Activated CD4-positive, alpha-beta memory T cell treated with anti-CD3 and anti-CD28 coated beads for 36 hours (primary cell): ENCODE measurements around the gene KCTD21. TPM values are rescaled to one million over a fixed set of nuclear protein-coding genes. Genes with fewer than 3 reads are reported as not detected.
"Not testable (repeated sequence)": the region's sequence is repeated elsewhere in the genome, so short reads cannot be mapped to it uniquely, and the experiment has no call there.

Experiments
- CTCF ChIA-PET: fragments of 350-600 bp; sonication (Branson Sonifier 250); formaldehyde crosslinking; loops from one replicate; lab custom pipeline; 2021; ENCODE audit warnings: antibody characterized with exemption, inconsistent platforms; lab: Charles Lee
- POLR2A ChIA-PET: fragments of 350-600 bp; sonication (Branson Sonifier 250); formaldehyde crosslinking; loops from one replicate; lab custom pipeline; 2021; ENCODE audit warnings: antibody characterized with exemption; lab: Charles Lee
- DNase-seq: peaks from one replicate; pipeline ENCODE4 v3.0.0-alpha.2; 2020
- H3K27ac Mint-ChIP-seq: one replicate; pipeline ENCODE4 v1.8.0; 2021; ENCODE audit warnings: mixed read lengths
- H3K27me3 Mint-ChIP-seq: one replicate; pipeline ENCODE4 v1.8.0; 2021; ENCODE audit warnings: mixed read lengths
- H3K36me3 Mint-ChIP-seq: one replicate; pipeline ENCODE4 v1.8.0; 2021; ENCODE audit warnings: mixed read lengths
- H3K4me1 Mint-ChIP-seq: one replicate; pipeline ENCODE4 v1.8.0; 2021; ENCODE audit warnings: low read depth, mixed read lengths
- H3K4me3 Mint-ChIP-seq: one replicate; pipeline ENCODE4 v1.8.0; 2021; ENCODE audit warnings: mild to moderate bottlenecking, mixed read lengths
- H3K9me3 Mint-ChIP-seq: one replicate; pipeline ENCODE4 v1.8.0; 2021; ENCODE audit warnings: mixed read lengths
- intact Hi-C: fragments of 100-400 bp; cut with micrococcal nuclease; formaldehyde crosslinking; loops from one replicate; pipeline ENCODE4 v1.15.1; 2023
- total RNA-seq, 2 experiments: library from RNA; stranded (reverse); gene quantifications; one replicate each; pipeline ENCODE4 v1.2.3, GENCODE V29; 2021

Gene KCTD21, protein sequence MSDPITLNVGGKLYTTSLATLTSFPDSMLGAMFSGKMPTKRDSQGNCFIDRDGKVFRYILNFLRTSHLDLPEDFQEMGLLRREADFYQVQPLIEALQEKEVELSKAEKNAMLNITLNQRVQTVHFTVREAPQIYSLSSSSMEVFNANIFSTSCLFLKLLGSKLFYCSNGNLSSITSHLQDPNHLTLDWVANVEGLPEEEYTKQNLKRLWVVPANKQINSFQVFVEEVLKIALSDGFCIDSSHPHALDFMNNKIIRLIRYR
- 1 to 10 TPM; 7.9 to 8.8 TPM for total RNA-seq

DNA sequence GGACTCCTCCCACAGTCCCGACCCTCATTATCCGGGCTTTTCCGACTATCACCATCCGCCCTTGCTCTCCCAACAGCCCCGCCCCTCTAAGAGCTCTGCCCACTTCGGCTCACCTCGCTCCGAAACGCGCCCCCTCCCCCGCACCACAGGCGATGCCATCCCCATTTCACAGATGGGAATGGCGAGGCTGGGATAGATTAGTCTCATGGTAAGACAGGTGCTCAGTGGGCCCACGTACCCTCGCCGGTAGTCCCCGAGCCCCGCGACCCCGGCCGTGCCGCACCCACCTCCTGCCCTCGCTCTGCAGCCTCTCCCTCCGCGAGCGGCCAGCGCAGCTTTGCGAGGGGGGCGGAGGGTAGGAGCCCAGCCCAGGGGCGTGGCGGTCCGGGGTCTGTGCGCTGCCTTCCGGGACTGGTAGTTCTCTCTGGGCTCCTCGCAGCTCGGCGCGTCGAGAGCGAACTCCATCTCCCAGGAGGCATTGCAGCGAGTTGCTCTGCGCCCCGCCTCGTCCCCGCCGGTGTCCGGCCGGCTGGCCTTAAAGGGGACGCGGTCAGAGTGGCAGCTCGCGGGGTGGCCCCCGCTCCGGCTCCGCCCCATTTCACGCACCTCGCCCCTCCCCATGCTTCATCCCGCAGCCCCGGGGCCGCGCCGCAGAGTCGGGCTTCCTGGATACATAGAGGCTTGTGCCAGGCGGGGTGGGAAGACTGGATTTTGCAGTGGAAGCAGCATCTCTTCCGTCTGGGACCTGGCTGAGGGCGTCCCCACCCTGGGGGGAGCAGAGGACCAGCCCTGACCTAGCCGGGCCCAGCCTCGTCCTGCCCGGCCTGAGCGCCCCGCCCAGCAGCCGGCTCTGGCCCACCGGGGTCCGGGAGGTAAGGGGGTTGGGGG, at the start of gene KCTD21, which contains the start of gene USP35:
Gene KCTD21, minus strand, starts transcription at position 341 of the 888 bp plus-strand sequence. CDS start 14,072 bp downstream, outside the sequence.
Gene USP35, plus strand, starts transcription at position 634 of the 888 bp plus-strand sequence. CDS start 7,327 bp downstream, outside the sequence.
- Mint-ChIP-seq H3K27ac (peak within 1 kb of the TSS; percentile 98), H3K9me3 (no peaks in the 10 kb centered on the region), H3K4me3 (peak within 1 kb of the TSS; percentile 98), H3K36me3 (no peaks in the 10 kb centered on the region), H3K4me1 (peaks cover 57% of the 10 kb centered on the region), H3K27me3 (no peaks in the 10 kb centered on the region)
- peak; percentile 95 for DNase-seq
- ChIA-PET CTCF (interaction anchor here (0.8 to 2.2 kb wide), 5 partner anchors 14 to 376 kb away, joined by 3 to 8 read pairs (median 4); partner anchors contain the start of gene ALG8), POLR2A (interaction anchor here (0.7 to 2.6 kb wide), 9 partner anchors 14 to 386 kb away, joined by 3 to 13 read pairs (median 5); partner anchors contain the start of genes ALG8, GAB2, INTS4 and NARS2)
- intact Hi-C loops: loop anchor here (1.0 to 5.0 kb wide), 10 partner anchors 14 to 455 kb away; partner anchors contain the start of genes AAMDC, ALG8, GAB2 and INTS4

DNA sequence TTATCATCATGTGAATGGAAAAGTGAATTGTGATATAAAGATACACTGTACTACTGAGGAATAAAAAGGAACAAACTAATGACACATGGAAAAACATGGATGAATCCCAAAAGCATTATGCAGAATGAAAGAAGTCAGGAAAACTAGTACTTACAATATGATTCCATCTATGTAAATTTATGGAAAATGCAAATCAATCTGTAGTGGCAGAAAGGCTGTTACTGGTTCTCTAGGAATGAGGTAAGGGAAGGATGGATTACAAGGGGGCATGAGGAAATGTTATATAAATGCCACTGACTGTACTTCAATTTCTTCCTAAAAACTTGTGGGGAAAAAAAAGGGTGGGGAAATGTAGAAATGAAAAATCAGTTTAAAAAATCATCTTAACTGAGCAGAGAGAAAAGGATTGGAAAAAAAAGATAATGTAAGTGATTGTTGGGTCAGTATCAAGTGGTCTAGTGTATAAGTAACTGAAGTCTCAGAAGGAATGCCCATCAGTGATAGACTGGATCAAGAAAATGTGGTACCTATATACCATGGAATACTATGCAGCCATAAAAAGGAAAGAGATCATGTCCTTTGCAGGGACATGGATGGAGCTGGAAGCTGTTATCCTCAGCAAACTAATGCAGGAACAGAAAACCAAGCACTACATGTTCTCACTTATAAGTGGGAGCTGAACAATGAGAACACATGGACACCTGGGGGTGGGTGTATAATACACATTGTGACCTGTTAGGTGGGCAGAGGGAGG, 49.0 kb upstream of the KCTD21 start:
- Mint-ChIP-seq H3K27ac (no peak overlapping the region), H3K4me1 (no peaks in the 10 kb centered on the region), H3K27me3 (no peaks in the 10 kb centered on the region), H3K36me3 (peaks cover 21% of the 10 kb centered on the region), H3K4me3 (no peak overlapping the region), H3K9me3 (peaks cover 22% of the 10 kb centered on the region)
- POLR2A ChIA-PET: no interaction called here
- CTCF ChIA-PET: interaction anchor here (1.0 kb wide), 1 partner anchor 327 kb away, joined by 3 read pairs; no protein-coding TSS in a partner anchor
- DNase-seq: no peak
- intact Hi-C loops: no loop called here

DNA sequence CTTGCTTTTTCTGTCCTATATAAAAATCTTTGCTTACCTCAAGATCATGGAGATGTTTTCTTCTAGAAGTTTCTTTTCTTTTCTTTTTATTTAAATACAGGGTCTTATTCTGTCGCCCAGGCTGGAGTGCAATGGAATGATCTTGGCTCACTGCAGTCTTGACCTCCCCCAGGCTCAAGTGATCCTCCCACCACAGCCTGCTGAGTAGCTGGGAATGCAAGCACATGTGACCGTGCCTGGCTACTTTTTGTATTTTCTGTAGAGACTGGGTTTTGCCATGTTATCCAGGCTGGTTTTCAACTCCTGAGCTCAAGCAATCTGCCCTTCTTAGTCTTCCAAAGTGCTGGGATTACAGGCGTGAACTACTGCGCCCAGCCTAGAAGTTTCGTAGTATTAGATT, 45.6 kb upstream of the KCTD21 start:
- H3K27ac Mint-ChIP-seq: no peak overlapping the region
- peaks cover 5% of the 10 kb centered on the region for H3K9me3 Mint-ChIP-seq
- CTCF ChIA-PET: no interaction called here
- DNase-seq: no peak
- POLR2A ChIA-PET: no interaction called here
- H3K36me3 Mint-ChIP-seq: peaks cover 10% of the 10 kb centered on the region
- H3K27me3 Mint-ChIP-seq: no peaks in the 10 kb centered on the region
- no peaks in the 10 kb centered on the region for H3K4me1 Mint-ChIP-seq
- intact Hi-C loops: no loop called here
- H3K4me3 Mint-ChIP-seq: no peak overlapping the region

DNA sequence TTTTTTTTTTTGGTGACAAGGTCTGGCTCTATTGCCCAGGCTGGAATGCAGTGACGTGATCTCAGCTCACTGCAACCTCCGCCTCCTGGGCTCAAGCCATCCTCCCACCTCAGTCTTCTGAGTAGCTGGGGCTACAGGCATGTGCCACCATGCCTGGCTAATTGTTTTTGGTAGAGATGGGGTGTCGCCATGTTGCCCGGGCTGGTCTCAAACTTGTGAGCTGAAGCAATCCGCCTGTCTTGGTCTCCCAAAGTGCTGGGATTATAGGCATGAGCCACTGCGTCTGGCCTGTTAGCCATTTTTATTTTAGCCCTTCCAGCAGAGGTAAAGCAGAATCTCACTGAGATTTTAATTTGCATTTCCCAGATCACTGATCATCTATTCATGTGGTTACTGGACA, 44.6 kb upstream of the KCTD21 start:
- H3K27me3 Mint-ChIP-seq, CTCF ChIA-PET: not testable (repeated sequence)
- POLR2A ChIA-PET: interaction anchor here (0.6 kb wide), 1 partner anchor 31 kb away, joined by 5 read pairs; no protein-coding TSS in a partner anchor

DNA sequence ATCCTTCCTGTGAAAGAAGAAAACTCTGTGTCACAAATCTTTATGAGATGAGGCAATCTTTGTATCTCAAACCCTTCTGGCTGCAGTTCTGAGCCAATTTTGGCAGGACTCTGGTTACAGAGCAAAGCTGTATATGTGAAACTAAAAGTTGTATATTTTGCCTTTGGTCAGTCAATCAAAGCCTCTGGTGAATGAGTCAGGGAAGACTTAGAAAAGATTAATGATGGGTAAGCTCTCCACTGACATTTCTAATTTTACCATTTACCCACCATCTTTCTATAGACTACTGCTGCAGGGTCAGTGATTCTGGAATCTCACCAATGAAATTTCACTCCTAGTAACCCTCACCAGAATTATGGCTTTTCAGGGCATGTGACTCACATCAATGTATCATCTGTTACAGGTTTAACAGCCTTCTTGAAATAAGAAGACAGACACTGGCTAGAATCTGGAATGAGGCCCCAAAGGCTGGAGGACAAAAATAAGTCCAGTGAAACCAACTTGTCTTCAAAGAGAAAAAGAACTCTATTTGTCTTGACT, 43.6 kb upstream of the KCTD21 start:
- Mint-ChIP-seq H3K27me3 (no peaks in the 10 kb centered on the region), H3K4me1 (peaks cover 7% of the 10 kb centered on the region), H3K36me3 (peaks cover under 1% of the 10 kb centered on the region), H3K27ac (no peak overlapping the region), H3K4me3 (no peak overlapping the region), H3K9me3 (no peaks in the 10 kb centered on the region)
- CTCF ChIA-PET: no interaction called here
- DNase-seq: no peak
- POLR2A ChIA-PET: no interaction called here
- intact Hi-C loops: no loop called here

More for the DNA sequence above, 44.6 kb upstream of the KCTD21 start:
- H3K27ac Mint-ChIP-seq, DNase-seq, H3K4me3 Mint-ChIP-seq, intact Hi-C loops, H3K4me1 Mint-ChIP-seq, H3K9me3 Mint-ChIP-seq: not testable (repeated sequence)
- peaks cover 10% of the 10 kb centered on the region for H3K36me3 Mint-ChIP-seq

DNA sequence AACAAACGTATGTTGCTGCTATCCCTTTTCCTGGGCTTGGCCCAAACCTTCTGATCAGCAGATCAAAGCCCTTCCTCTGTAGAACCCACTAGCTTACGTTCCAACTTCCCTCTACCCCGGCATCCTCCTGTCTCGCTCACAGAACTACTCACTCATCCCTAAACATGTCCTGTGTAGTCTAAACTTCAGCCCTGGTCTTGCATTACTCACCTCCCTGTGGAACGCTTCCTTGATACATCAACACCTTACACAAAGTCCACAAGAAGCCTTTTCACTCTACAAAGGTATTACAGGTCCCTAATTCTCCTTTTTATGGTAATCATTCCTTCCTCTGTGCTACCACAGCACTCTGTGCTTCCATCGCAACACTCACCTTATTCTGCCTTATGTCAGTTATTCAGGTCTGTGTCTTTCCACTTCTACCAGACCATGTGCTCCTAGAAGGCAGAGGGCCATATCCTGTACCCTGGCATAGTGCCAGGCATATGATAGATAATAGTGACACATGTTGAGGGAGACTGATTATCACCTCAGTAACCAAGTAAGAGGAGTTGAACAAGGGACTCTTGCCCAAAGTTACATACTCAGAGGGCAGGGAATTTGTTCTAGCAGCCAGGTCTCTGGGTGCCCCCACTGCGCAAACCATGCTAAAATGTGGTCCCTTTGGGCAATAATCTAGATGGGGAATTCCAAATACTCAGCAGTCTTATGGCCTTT, 41.9 kb upstream of the KCTD21 start:
- H3K4me3 Mint-ChIP-seq: no peak overlapping the region
- intact Hi-C loops: no loop called here
- POLR2A ChIA-PET: no interaction called here
- H3K36me3 Mint-ChIP-seq: peaks cover 2% of the 10 kb centered on the region
- H3K9me3 Mint-ChIP-seq: no peaks in the 10 kb centered on the region
- no peaks in the 10 kb centered on the region for H3K27me3 Mint-ChIP-seq
- no peak overlapping the region for H3K27ac Mint-ChIP-seq
- DNase-seq: no peak
- CTCF ChIA-PET: no interaction called here
- H3K4me1 Mint-ChIP-seq: peaks cover 13% of the 10 kb centered on the region

DNA sequence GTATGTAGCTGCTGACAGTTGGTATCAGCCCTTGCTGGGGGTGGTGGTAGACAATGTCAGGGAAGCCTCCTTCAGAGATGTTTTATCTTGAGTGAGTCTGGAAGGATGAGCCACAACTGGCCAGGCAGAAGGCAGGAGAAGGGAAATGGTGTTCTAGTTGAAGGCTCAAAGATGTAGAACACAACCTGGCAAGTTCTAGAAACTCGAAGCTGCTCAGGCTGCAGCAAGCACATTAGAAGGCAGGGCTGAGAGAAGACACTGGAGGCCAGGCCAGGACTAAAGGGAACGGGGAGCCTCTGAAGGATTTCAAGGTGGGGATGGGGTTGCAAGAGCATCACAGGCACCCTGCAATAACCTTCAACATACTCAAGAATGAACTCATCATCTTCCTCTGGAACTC, 40.7 kb upstream of the KCTD21 start:
- no peaks in the 10 kb centered on the region for H3K27me3 Mint-ChIP-seq
- ChIA-PET POLR2A (no interaction called here), CTCF (interaction anchor here (1.7 kb wide), 1 partner anchor 16 kb away, joined by 4 read pairs; no protein-coding TSS in a partner anchor)
- no peak overlapping the region for H3K27ac Mint-ChIP-seq
- DNase-seq: no peak
- no peak overlapping the region for H3K4me3 Mint-ChIP-seq
- H3K36me3 Mint-ChIP-seq: peaks cover 3% of the 10 kb centered on the region
- peaks cover 15% of the 10 kb centered on the region for H3K4me1 Mint-ChIP-seq
- intact Hi-C loops: loop anchor here (2.0 to 5.0 kb wide), 2 partner anchors 92 to 188 kb away; partner anchors contain the start of genes ALG8 and GAB2
- no peaks in the 10 kb centered on the region for H3K9me3 Mint-ChIP-seq

DNA sequence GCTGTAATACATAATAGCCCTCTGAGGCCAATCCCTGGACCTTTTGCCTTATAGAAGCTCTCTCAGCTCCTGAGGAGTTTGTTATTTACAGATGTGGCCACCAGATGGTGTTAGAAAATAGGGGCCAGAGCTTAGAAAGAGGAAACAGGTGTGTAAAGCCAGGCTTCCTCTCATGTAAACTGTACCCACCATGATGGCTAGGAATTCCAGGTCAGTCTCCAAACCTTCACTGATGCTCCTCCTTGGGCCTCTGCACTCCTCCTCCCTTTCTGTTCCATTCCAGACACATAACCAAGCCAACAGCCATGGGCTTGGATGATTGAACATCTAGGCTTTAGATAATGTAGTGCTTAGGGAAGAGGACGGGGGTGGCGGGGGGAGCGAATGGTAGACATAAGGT, 40.0 kb upstream of the KCTD21 start:
- Mint-ChIP-seq H3K36me3 (peaks cover 4% of the 10 kb centered on the region), H3K4me3 (no peak overlapping the region), H3K9me3 (no peaks in the 10 kb centered on the region), H3K27ac (no peak overlapping the region), H3K27me3 (no peaks in the 10 kb centered on the region), H3K4me1 (peaks cover 15% of the 10 kb centered on the region)
- DNase-seq: peak; percentile 20
- CTCF ChIA-PET: interaction anchor here (0.6 to 1.9 kb wide), 13 partner anchors 10 to 337 kb away, joined by 3 to 28 read pairs (median 3); partner anchors contain the start of gene GAB2
- POLR2A ChIA-PET: no interaction called here
- intact Hi-C loops: loop anchor here (1.0 to 5.0 kb wide), 4 partner anchors 91 to 336 kb away; partner anchors contain the start of genes ALG8 and GAB2

DNA sequence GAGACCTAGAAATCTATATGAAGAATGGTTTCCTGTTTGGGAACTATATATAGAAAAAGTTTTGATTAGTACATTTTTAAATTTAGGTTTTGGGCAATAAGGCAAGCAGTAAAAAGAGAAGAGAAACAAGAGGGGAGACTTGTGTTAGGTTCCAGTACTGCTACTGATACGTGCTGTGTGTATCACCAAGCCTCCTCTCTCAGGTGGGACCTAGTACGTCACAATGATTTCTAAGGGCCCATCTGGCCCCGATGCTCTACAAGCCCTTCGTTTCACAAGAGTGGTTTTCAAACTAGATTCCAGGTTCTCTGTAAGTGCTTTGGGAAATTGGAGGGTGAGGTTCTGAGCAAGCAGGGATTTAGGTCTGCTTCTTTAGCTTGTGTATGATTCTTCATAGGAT, 39.5 kb upstream of the KCTD21 start:
- H3K4me1 Mint-ChIP-seq: peaks cover 15% of the 10 kb centered on the region
- no peaks in the 10 kb centered on the region for H3K9me3 Mint-ChIP-seq
- ChIA-PET CTCF (interaction anchor here (0.6 to 1.9 kb wide), 13 partner anchors 11 to 337 kb away, joined by 3 to 28 read pairs (median 3); partner anchors contain the start of gene GAB2), POLR2A (interaction anchor here (0.6 kb wide), 1 partner anchor 150 kb away, joined by 3 read pairs; no protein-coding TSS in a partner anchor)
- no peak overlapping the region for H3K27ac Mint-ChIP-seq
- peaks cover 5% of the 10 kb centered on the region for H3K36me3 Mint-ChIP-seq
- no peaks in the 10 kb centered on the region for H3K27me3 Mint-ChIP-seq
- H3K4me3 Mint-ChIP-seq: no peak overlapping the region
- DNase-seq: no peak
- intact Hi-C loops: loop anchor here (1.0 to 5.0 kb wide), 7 partner anchors 25 to 336 kb away; partner anchors contain the start of genes ALG8 and GAB2
